ENCODE data around the gene FAM229A. TPM values are rescaled to one million over a fixed set of nuclear protein-coding genes. Genes with fewer than 3 reads are reported as not detected.
A peak's percentile ranks its signal among the peaks of the same experiment; 100 is the strongest.

Gene FAM229A
- total RNA-seq, 1 experiment from 2014 or later, result 9.4 TPM

- TF ChIP-seq FOXJ3 (CRISPR knock-in tag; IDR thresholded peaks at IDR 0.05; ENCODE audit: borderline replicate concordance) (no peak), ZNF671 (CRISPR knock-in tag; IDR thresholded peaks at IDR 0.05) (no peak), ZMAT4 (CRISPR knock-in tag; IDR thresholded peaks at IDR 0.05) (no peak), CREB1 (CRISPR knock-in tag; IDR thresholded peaks at IDR 0.05) (peak; percentile 51; the same call in 1 of the 2 replicates), NFYB (CRISPR knock-in tag; conservative IDR thresholded peaks at IDR 0.05; ENCODE audit: low read depth) (0 out of 2 replicates have a peak, but pooled peaks have one; percentile 32), FOXK1 (CRISPR knock-in tag; IDR thresholded peaks at IDR 0.05) (0 out of 2 replicates have a peak, but pooled peaks have one; percentile 28), TEAD1 (CRISPR knock-in tag; IDR thresholded peaks at IDR 0.05) (peak; percentile 60), IRF2 (CRISPR knock-in tag; IDR thresholded peaks at IDR 0.05; ENCODE audit: borderline replicate concordance, low read depth) (no peak), NFE2L1 (CRISPR knock-in tag; IDR thresholded peaks at IDR 0.05) (peak; percentile 76; the same call in 1 of the 2 replicates), GRHL2 (CRISPR knock-in tag; IDR thresholded peaks at IDR 0.05; ENCODE audit: insufficient replicate concordance, severe bottlenecking) (no peak), IRF1 (CRISPR knock-in tag; IDR thresholded peaks at IDR 0.05) (peak; percentile 72; the same call in 1 of the 2 replicates), ZNF281 (CRISPR knock-in tag; IDR thresholded peaks at IDR 0.05) (peak; percentile 78), E2F5 (CRISPR knock-in tag; IDR thresholded peaks at IDR 0.05) (peak; percentile 86), GTF2I (CRISPR knock-in tag; conservative IDR thresholded peaks at IDR 0.05) (no peak), HMGXB4 (CRISPR knock-in tag; IDR thresholded peaks at IDR 0.05) (peak; percentile 37; the same call in 1 of the 2 replicates), E2F4 (CRISPR knock-in tag; IDR thresholded peaks at IDR 0.05; ENCODE audit: borderline replicate concordance, low read depth) (peak; percentile 78; the same call in 1 of the 2 replicates), ZNF317 (CRISPR knock-in tag; IDR thresholded peaks at IDR 0.05; ENCODE audit: borderline replicate concordance, low read depth) (peak; percentile 40; the same call in 1 of the 2 replicates), E2F1 (CRISPR knock-in tag; IDR thresholded peaks at IDR 0.05) (no peak; the same call in 1 of the 2 replicates), ATF1 (CRISPR knock-in tag; IDR thresholded peaks at IDR 0.05) (no peak), ATF2 (CRISPR knock-in tag; IDR thresholded peaks at IDR 0.05; ENCODE audit: borderline replicate concordance, low read depth) (peak; percentile 83; the same call in 1 of the 2 replicates), JAZF1 (CRISPR knock-in tag; IDR thresholded peaks at IDR 0.05) (no peak), PREB (CRISPR knock-in tag; IDR thresholded peaks at IDR 0.05; ENCODE audit: borderline replicate concordance) (0 out of 2 replicates have a peak, but pooled peaks have one; percentile 54), STAT6 (CRISPR knock-in tag; conservative IDR thresholded peaks at IDR 0.05; ENCODE audit: low read depth) (0 out of 2 replicates have a peak, but pooled peaks have one; percentile 47)
Observed at GRCh38 chr1:32361308-32361673, 994 bp downstream of the FAM229A start (continued).
